Activated T-cell treated with anti-CD3 and anti-CD28 coated beads for 1 hour (primary cell): ENCODE measurements around the gene PSMF1.

ENCODE experiments used
- DNase-seq: peaks from one replicate; pipeline ENCODE4 v3.0.0-alpha.2; 2020; ENCODE audit warnings: low read depth

PSMF1 gene

DNA sequence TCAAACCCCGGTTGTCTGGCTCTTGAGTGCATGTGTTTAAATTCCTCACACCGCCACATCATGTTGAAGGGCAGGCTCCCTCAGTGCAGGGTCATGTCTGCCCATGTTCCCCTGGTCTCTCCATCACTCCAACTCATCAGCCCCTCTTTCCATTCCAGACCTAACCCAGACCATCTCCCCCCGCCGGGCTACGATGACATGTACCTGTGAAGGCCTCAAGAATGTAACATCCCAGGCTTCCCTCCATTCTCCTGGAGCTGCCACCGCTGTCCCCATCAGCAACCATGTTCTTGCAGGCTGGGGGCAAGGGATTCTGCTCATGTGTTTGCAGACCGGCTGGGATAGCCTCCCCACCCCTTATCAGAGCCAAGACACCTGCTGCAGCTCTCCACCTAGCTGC lies 46.5 kb downstream of the PSMF1 start:
- no peak for DNase-seq

DNA sequence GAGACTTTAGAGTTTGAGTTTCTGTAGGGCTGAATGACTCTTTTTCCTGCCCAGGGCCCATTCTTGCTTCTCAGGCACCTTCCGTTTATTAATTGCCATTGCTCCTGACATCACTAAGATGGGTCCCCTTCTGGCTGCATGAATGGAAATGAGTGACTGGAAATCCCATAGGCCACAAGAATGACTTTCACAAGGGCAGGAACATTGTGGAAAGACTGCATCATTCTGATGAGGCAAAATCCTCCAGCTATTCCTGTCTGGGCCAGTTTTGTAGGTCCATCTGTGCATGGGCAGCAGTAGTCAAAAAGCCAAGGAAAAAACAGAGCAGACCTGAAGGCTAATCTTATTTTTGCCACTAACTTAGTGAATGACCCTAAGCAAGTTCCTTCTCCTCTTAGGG lies 47.1 kb downstream of the PSMF1 start:
- DNase-seq = no peak

DNA sequence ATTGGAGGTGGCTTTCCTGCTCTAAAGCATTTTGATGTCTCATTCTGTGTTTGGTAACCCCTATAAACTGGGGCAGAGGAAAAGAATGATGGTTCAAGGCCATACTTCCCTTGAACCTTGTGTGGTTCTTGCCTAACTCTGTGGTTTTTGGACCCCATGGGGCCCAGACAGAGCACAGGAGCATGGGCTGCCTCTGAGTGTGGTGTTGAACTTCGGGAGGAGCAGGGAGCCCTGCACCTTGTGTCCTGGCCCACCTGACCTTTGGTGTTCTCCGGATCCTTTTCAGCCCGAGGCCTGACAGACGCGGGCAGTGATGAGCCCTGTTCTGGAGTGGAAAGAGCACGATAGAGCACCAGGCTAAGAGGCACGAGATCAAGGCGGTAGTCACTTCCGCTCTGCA lies 47.5 kb downstream of the PSMF1 start:
- no peak for DNase-seq

DNA sequence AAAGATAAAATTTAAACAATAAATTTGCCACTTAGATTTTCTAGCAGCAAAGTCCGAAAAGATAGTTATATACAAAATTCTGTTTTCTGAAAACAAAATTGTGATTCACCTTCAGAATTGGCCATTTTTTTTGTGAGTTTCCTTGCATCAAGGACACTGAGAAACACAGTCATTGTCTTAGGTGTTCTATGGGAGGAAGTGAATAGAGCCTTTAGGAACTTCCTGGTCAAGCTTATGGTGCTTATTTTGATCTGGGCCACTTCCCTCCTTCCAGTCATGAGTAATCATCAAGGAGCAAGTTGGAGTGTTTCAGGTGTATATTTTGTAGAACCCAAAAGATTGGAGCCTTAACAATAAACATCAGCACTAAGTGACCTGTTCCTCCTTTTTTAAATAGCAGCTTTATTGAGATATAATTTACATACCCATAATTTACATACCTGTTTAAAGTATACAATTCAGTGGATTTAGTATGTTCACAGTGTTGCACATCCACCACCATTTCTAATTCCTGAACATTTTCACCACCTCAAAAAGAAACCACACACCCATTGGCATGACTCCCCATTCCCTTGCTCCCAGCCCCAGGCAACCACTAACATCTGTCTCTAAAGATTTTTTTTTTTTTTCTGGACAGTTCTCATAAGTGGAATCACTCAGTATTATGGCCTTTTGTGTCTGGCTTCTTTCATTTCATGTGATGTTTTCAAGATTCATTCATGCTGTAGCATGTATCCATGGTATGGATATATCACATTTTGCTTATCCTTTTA lies 48.7 kb downstream of the PSMF1 start:
- no peak for DNase-seq

DNA sequence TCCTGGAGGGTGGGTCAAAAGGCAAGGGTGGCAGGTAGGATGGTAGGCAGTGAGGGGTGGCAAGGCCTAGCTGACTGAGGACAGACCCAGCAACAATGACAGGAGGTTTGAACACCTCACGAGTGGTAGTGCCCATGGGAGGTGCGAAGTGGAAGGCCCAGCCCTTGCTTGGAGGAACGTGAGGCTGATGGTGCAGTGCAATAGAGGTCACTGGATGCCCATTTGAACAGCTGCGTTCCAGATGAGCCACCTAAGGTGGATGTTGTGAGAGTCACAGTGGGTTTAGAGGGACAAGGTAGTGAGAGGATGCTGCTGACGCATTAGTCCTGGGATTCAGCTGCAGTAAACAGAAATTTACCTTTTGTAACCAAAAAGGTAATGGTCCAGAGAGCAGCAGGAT lies 50.8 kb downstream of the PSMF1 start:
- DNase-seq = no peak

DNA sequence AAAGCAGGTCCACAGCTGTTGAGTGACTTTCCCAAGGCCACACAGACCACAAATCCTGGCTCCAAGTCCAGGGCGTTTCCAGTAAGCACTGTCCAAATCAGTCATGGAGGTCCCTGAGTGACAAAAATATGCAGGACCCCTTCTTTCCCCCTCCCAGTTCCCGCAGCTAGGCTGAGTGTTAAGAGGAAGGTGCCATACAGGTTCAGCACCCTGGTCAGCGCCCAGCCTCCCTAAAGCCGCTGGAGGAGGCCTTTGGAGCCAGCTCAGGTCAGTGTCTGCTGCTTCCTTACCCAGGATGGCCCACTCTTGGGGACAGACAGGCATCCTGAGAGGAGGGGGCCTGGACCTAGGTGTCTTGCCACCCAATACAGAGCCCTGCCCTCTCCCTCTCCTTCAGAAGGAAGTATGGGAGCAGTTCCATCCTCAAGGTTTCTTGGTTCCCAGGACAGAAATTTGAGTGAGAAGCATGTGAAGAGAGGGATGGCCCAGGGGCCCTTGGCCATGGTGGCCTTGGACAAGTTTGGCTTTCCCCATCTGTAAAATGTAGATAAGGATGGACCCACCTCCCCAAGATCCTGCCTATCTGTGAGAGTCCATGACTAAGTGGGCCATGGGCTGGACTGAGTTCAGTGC lies 53.2 kb downstream of the PSMF1 start:
- no peak for DNase-seq

DNA sequence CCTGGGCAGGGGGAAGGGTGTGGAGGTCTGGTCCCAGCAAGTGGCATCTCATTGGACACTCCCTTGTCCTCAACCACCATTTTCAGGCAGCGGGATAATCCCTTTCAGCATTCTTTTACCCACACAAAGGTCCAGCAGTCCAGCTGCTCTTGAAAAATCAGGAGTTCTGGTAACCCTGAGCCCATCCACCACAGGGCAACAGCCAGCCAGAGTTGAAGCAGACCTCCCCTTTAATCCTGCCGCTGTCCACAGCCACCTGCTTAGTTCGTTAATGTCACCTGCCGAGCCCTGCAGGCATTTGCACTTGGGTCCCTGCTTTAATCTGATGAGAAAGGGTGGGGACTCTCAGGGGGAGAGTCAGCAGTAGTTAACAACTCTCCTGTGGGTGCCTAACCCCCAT lies 55.3 kb downstream of the PSMF1 start:
- DNase-seq = no peak

DNA sequence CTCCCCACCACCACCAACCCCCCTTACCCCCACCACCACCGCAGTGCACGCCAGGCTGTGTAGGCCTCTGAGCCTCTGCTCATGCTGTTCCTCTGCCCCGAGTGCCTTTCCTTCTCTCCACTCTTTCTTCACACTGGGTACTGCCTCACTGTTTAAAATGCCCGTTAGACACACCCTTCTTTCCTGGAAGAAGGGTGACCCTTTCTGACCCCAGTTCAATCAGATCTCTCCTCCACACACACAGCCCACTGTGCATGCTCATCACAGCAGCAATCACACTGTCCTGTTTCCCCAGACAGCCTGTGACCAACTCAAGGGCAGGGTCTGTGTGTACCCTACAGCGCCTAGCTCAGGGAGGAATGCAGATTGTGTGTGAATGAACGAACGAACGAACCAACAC lies 56.4 kb downstream of the PSMF1 start:
- DNase-seq = no peak

DNA sequence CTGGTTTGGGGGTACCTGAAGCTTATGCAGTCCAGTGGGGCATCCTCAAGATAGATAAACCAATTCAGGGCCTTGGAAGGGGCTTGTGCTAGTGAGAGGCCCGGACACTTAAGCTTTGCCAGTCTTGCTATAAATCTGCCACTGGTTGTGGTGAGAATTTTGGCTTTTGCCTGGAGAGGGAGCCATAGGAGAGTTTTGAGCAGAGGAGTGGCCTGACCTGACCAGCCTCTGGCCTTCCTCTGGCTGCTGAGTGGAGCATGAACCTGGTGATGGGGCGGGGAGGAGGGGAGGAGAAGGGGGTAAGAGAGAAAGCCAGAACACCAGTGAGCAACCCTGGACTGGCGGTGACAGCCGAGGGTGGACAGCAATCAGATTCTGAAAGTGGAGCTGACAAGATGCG lies 59.3 kb downstream of the PSMF1 start:
- no peak for DNase-seq

DNA sequence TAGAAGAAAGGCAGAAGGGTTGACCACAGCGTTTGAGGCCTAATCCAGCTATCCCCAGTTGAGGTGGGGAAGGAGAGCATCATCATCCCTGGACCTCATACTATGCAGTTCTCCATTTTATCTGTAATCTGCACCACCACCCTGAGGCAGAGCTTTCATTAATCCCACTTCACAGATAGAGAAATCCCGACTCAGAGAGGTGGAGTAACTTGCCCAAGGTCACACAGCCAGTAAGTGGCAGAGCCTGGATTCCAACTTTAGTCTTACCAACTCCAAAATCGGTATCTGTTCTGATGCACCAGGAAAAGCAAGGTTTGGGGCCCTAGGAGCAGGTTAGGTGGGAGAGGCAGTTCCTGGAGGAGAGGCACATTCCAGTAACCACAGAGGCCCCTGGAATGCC lies 59.7 kb downstream of the PSMF1 start:
- no peak for DNase-seq

DNA sequence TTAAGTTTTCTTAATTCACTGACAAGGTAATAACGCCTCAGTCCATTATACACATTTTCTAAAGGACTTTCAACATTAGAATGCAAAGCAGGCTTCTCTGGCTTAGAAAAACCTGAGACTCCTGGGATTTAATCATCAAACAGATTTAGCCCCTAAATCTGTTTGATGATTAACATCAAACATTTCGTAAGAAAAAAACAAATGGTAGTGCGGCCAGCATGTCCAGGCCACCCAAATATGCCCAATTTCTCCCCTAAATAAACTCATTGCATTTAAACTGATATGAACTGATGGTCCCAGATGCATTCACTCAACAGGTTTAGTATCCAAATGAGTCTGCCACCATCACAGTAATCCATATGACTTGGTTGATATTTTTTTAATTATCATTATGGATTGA lies 60.2 kb downstream of the PSMF1 start:
- no peak for DNase-seq

DNA sequence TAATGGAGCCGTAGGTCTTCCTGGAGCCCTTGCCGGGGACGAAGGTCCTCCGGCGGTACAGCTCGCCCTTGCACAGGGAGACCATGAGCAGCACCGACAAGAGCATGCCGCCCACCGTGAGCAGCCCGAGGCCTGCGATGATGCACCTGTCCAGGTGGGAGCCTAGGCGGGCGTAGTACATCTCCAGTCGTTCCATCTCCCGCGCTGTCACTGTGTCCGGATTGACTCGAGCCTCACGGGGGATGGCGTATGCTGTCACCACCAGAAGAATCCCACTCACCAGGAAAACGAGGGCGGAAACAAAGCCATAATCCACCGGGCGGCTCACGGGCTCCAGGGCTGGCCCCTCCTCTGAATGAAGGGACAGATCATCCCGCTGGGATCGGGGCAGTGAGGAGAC lies 62.5 kb downstream of the PSMF1 start:
- DNase-seq = no peak

DNA sequence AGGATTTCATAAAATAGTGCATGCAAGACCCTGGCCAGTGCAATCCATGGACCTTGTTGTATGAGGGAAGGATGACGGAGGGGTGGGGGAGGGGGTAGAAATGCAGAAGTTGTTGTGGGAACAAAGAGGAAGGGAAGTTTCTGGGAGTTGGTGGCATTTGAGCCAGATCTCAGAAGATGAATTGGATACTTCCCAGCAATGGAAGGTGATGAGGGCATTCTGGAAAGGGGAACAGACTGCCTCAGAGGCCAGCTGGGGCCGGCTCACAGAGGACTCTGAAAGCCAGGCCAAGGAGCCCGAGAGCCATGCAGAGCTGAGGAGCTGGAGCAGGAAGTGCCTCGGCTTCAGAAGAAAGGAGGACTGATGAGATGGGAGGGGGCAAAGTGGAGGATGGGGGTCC lies 63.7 kb downstream of the PSMF1 start:
- no peak for DNase-seq

DNA sequence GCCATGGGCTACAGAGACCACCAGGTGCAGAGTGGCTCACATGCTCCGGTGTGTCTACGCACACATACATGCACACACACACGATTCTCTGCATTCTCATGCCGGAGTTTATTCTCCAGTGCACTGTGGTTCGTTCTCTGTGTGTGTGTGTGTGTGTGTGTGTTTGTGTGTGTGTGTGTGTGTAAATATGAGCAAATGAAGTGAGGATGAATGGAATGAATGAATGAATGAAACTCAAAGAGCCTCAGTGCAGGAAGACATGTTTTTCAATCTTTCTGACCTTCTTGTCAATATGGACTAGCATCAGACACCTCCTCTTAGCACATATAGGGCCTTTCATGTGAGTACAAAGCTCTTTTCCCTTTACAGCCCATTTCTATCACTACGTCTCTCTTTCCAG lies 64.8 kb downstream of the PSMF1 start:
- DNase-seq = no peak

DNA sequence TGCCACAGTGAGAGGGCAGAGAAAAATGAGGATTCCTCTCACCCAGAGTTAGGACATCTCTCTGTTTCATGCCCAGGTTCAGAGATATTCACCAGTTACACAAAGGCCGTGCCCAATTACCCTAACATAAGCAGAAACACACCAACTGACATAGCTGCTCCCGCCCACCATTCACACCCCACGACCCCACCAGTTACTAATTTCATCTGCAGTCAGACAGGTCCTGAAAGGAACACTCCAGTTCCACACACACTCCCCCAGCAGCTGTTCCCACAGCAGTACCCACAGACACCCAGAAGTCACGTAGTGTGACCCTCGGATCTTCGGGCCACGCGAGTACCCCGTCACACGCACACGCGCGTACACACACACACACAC lies 65.8 kb downstream of the PSMF1 start:
- no peak for DNase-seq

DNA sequence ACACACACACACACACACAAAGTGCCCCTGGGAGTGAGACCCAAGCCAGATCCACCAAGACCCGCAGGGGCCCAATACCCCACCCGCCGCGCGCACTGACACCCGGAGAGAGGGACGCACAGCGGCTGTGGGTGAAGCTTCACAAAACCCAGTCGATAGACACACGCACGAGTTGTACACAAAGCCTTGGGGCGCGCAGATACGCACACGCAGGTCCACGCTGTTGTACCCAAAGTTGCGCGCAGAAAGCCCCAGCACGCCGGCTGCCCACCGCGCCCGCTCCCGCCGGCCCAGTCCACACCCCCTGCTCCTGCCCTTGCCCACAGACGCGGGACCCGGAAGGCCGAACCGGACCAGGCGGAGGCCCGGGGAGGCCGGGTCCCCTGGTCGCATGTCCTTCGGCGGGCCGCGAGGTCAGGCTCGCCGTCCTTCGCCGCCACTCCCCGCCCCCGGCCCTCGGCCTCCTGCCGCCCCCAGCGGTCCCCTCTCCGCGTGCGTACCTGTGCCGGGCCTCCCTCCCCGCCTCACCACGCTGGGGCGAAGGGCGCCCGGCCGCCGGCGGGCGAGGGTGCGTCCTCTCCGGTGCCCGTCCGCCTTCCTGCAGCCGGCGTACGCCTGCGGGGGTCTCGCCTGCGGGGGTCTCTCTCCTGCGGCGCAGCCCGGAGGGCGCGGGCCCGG lies 66.4 kb downstream of the PSMF1 start, which contains the start of gene TMEM74B:
Gene TMEM74B (minus strand): TSS at position 344 of the 678 bp plus-strand sequence. CDS start 1,180 bp downstream, outside the sequence.
- no peak for DNase-seq

DNA sequence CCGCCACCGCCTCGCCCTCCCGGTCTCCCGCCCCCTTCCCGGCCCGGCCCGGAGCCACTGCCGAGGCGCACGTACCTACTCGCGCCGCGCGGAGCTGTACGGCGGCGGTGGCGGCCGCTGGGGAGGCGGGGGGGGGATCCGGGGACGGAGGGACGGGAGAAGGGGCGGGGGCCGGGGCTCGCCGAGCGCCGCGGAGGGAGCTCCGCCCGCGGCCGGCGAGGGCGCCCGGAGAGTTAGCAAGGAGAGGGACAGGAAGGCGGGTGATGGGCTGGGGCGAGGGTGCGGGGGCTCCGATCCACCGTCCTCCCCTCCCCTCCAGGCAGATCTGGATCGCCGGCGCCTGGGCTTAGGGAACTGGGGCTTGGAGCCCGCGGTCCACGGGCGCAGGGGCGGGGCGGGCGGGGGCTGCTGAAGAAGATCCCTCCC lies 66.9 kb downstream of the PSMF1 start:
- no peak for DNase-seq

DNA sequence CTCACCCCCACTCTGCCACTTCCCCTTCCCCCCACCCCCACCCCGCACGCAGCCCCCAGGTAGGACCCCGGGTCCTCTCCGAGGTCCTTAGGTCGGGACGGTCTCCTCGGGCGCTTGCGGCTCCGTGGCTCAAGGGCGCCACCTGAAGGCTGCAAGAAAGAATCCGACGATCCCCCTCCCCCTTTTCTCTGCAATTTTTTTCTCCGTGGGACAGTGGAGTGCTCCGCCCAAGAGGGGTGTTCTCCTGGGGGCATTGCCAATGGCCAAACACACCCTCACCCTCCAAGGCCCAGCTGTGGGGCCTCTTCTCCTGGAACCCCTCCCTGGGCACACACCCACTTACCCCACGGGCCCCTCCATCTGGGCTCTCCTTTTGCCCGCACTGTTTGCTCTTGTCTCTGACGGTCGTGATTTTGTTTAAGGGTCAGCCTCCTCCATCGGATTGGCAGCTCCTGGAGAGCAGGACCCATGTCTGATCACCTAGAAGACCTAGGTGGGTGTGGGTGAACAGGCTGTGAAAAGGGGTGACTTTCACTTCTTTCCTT lies 67.5 kb downstream of the PSMF1 start:
- DNase-seq = peak; percentile 27

DNA sequence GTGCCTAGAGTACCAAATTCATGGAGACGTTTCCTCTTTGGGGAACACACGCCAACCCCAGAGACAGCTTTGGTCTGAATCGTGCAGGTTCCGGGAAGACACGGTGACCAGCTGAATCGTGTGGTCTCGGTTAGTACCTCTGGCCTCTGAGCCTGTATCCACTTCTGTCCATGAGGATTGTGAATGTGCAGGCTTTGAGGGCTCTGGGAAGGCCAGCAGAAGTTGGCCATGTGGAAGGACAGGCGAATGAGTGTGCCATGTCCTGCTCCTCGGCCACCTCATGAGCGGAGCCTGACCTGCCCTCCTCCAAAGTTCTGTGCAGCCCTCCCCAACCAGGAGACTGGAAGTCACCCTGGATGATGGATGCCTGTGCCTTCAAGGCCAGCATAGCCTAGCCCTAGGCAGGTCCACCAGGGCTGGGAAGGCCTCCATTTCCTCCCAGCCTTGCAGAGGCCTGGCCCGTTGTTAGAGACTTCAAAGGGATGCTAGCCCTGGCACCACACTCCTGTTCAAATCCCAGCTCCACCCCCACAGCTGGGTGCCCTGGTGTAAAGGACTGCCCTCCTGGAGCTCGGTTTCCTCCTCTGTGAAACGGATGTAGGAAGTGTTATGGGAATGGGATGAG lies 68.1 kb downstream of the PSMF1 start:
- DNase-seq = no peak

DNA sequence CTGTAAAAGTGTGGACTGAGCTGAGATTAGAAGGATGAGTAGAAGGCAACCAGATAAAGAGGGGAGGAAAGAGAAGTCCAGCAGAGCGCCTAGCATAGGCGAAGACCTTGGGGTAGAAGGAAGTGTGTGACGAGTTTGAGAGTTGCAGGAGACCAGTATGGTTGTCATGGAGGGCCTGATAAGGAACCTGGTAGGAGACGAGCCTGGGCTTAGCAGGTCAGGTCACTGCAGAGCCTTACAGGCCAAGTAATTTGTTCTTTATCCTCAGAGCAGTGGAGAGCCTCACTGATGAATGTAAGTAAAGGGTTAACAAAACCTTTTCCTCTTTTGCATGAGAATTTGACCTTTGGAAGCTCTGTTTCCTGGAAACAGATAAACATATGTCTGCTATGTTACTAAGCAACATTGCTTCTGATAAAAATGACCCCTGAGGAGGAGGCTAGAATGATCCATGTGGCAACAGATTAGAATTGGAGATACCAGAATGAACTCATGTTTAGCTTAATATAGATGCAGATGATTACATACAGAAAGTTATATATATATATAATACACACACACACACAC lies 69.3 kb downstream of the PSMF1 start:
- no peak for DNase-seq

DNA sequence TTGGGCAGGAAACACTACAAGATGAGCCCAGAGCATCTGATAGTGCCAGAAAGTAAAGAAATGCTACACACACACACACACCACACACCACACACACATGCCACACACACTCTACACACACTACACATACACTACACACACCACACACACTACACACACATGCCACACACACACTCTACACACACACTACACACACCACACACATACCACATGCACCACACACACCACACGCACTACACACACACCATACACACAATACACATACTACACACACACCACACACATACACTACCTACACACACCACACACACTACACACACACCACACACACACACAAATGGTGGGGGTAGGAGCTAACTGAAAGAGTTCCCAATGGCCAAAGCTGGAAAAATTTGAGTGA lies 69.9 kb downstream of the PSMF1 start:
- no peak for DNase-seq

DNA sequence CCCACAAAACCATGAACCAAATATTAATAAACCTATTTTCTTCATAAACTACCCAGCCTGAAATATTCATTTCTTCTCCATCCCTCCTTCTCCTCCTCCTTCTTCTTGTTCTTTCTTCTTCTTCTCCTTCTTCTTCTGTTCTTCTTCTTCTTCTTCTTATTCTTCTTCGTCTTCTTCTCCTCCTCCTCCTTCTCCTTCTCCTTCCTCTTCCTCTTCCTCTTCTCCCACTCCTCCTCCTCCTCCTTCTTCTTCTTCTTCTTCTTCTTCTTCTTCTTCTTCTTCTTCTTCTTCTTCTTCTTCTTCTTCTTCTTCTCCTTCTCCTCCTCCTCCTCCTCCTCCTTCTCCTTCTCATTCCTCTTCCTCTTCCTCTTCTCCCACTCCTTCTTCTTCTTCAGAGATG lies 71.4 kb downstream of the PSMF1 start:
- no peak for DNase-seq
